ENCODE data around the gene IL17RD. TPM values are rescaled to one million over a fixed set of nuclear protein-coding genes. Genes with fewer than 3 reads are reported as not detected.

IL17RD gene
- total and polyA plus RNA-seq, 2 of the 4 experiments (the other 2 are of a cell fraction): 0.72 to 0.92 TPM

- Histone ChIP-seq H3K9me1 (ENCODE audit: insufficient read depth, low read length) (no peaks in the 10 kb centered on the region), H4K5ac (ENCODE audit: low read depth, low read length) (no peak overlapping the region), H3K56ac (ENCODE audit: extremely low read depth, insufficient read depth, low read length) (no peak overlapping the region), H2BK120ac (ENCODE audit: low read depth, low read length) (no peak overlapping the region), H4K20me1 (ENCODE audit: insufficient read depth, low read length) (no peaks in the 10 kb centered on the region), H3K9ac (ENCODE audit: low read depth, low read length) (no peak overlapping the region), H3K4me2 (ENCODE audit: low read depth, low read length) (no peak overlapping the region), H3K4ac (ENCODE audit: low read depth, low read length) (no peak overlapping the region), H3K27ac (ENCODE audit: insufficient read depth, low read length) (no peak overlapping the region), H2AK5ac (ENCODE audit: low read depth, low read length) (no peak overlapping the region), H3K4me1 (ENCODE audit: control insufficient read depth, insufficient read depth, low read length) (no peaks in the 10 kb centered on the region), H3K27me3 (ENCODE audit: control insufficient read depth, insufficient read depth, low read length) (peaks cover 9% of the 10 kb centered on the region), H3K9me3 (ENCODE audit: control insufficient read depth, insufficient read depth, low read length) (no peaks in the 10 kb centered on the region), H3K4me3 (ENCODE audit: insufficient read depth, low read depth, low read length) (no peak overlapping the region), H2BK20ac (ENCODE audit: low read depth, low read length) (no peak overlapping the region), H2BK5ac (ENCODE audit: low read depth, low read length, poor library complexity, severe bottlenecking) (no peak overlapping the region), H4K8ac (ENCODE audit: low read depth in 2 of 2, low read length in 2 of 2) (no peak overlapping the region), H3K36me3 (ENCODE audit: control insufficient read depth, insufficient read depth, low read length) (no peaks in the 10 kb centered on the region), H3K23ac (ENCODE audit: low read depth, low read length) (no peak overlapping the region), H2BK15ac (ENCODE audit: low read depth, low read length) (no peak overlapping the region), H3K14ac (replicated peaks; ENCODE audit: low read depth, low read length) (no peak overlapping the region), H2AFZ (replicated peaks; ENCODE audit: low read length, poor library complexity) (no peak overlapping the region), H3K18ac (ENCODE audit: low read depth, low read length) (no peak overlapping the region), H2AK9ac (replicated peaks; ENCODE audit: low read depth, low read length, poor library complexity) (no peak overlapping the region), H4K91ac (ENCODE audit: insufficient read depth, low read depth, low read length) (no peak overlapping the region), H3K79me1 (ENCODE audit: low read depth in 1 of 2, low read length in 2 of 2) (no peaks in the 10 kb centered on the region)
- dilution Hi-C loops (cut with HindIII; ENCODE audit: low sequenced_read_pairs, unreplicated experiment): no loop called here
- in situ Hi-C loops (cut with MboI; ENCODE audit: low sequenced_read_pairs): no loop called here
- intact Hi-C loops (cut with micrococcal nuclease): no loop called here
- CTCF ChIA-PET: interaction anchor here (1.0 kb wide), 1 partner anchor 14 kb away, joined by 5 read pairs; no protein-coding TSS in a partner anchor
- ATAC-seq (ENCODE audit: low read depth) (no peak), DNase-seq (no peak)
- no TSS peak for BruUV-seq (replicated peaks)
- POLR2A ChIA-PET (ENCODE audit: unreplicated experiment): no interaction called here
- TF ChIP-seq RCOR1 (IDR thresholded peaks at IDR 0.05; ENCODE audit: insufficient replicate concordance, low read length): no peak
- TF ChIP-seq SMC3 (IDR thresholded peaks at IDR 0.05; ENCODE audit: low read depth, low read length): no peak
- TF ChIP-seq BHLHE40 (IDR thresholded peaks at IDR 0.05; ENCODE audit: low read depth, low read length): no peak
- TF ChIP-seq CTCF (conservative IDR thresholded peaks at IDR 0.05; ENCODE audit: low read depth, low read length): no peak
- no peak for TF ChIP-seq POLR2A (IDR thresholded peaks at IDR 0.05; ENCODE audit: low read depth, low read length)
- TF ChIP-seq MAZ (IDR thresholded peaks at IDR 0.05; ENCODE audit: borderline replicate concordance, low read depth, low read length): no peak
- TF ChIP-seq, protein P1, sequence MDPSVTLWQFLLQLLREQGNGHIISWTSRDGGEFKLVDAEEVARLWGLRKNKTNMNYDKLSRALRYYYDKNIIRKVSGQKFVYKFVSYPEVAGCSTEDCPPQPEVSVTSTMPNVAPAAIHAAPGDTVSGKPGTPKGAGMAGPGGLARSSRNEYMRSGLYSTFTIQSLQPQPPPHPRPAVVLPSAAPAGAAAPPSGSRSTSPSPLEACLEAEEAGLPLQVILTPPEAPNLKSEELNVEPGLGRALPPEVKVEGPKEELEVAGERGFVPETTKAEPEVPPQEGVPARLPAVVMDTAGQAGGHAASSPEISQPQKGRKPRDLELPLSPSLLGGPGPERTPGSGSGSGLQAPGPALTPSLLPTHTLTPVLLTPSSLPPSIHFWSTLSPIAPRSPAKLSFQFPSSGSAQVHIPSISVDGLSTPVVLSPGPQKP (IDR thresholded peaks at IDR 0.05; ENCODE audit: borderline replicate concordance, low read depth, low read length): no peak
- TF ChIP-seq FOS (IDR thresholded peaks at IDR 0.05; ENCODE audit: low read depth, low read length): no peak
- TF ChIP-seq USF2 (IDR thresholded peaks at IDR 0.05; ENCODE audit: low read depth, low read length): no peak
- TF ChIP-seq NFE2L2 (IDR thresholded peaks at IDR 0.05; ENCODE audit: low read depth, low read length): no peak
- TF ChIP-seq MAFK (IDR thresholded peaks at IDR 0.05; ENCODE audit: low read depth, low read length): no peak
- TF ChIP-seq CEBPB (IDR thresholded peaks at IDR 0.05; ENCODE audit: low read depth, low read length): no peak
- TF ChIP-seq RAD21 (IDR thresholded peaks at IDR 0.05; ENCODE audit: low read length): no peak
- no peak for TF ChIP-seq MXI1 (IDR thresholded peaks at IDR 0.05; ENCODE audit: borderline replicate concordance, low read depth, low read length)
- no peak for TF ChIP-seq CHD1 (IDR thresholded peaks at IDR 0.05; ENCODE audit: low read depth, low read length)
- TF ChIP-seq RFX5 (IDR thresholded peaks at IDR 0.05; ENCODE audit: low read depth, low read length): no peak
- no CpG with 5 or more reads among the region's 11 CpGs for WGBS, 2 experiments (ENCODE audit: extremely low coverage in 2 of 2, insufficient read length in 1 of 2)
Measured at GRCh38 chr3:57127891-57128518, 37.1 kb downstream of the IL17RD start.
